Heart right ventricle (tissue), 16 donors: Measurements from ENCODE around the gene KCTD20. TPM values are rescaled to one million over a fixed set of nuclear protein-coding genes. Genes with fewer than 3 reads are reported as not detected.

Experiments
- ATAC-seq, 8 donors: fragments of 200-7000 bp; cut with Tn5 transposase; one replicate each; pipeline ENCODE4 v1.9.1; 2020; ENCODE audit warnings: mild to moderate bottlenecking in 8 of 8, moderate library complexity in 8 of 8, moderate number of reproducible peaks in 1 of 8
- DNase-seq, 2 donors: peaks; one replicate each; pipeline ENCODE4 v3.0.0-alpha.2; 2020
- H3K27ac ChIP-seq, 10 donors: fragments of 200-600 bp; sonication (generic) in 2 of 10; one replicate each; pipeline versions ENCODE4 v1.5.0 to v1.8.0; 2020 to 2022; ENCODE audit warnings: mild to moderate bottlenecking in 3 of 10
- H3K27me3 ChIP-seq, 7 donors: fragments of 200-600 bp; one replicate each; pipeline ENCODE4 v1.8.0; 2021 to 2022; ENCODE audit warnings: mild to moderate bottlenecking in 2 of 7
- H3K36me3 ChIP-seq, 9 donors: fragments of 200-600 bp; sonication (generic) in 1 of 9; one replicate each; pipeline versions ENCODE4 v1.5.0 to v1.8.0; 2020 to 2022; ENCODE audit warnings: mild to moderate bottlenecking in 2 of 9
- H3K4me1 ChIP-seq, 9 donors: fragments of 200-600 bp; sonication (generic) in 1 of 9; one replicate each; pipeline versions ENCODE4 v1.5.0 to v1.8.0; 2020 to 2022; ENCODE audit warnings: mild to moderate bottlenecking in 4 of 9
- H3K4me3 ChIP-seq, 10 donors: fragments of 200-600 bp; sonication (generic) in 2 of 10; one replicate each; pipeline versions ENCODE4 v1.5.0 to v1.8.0; 2020 to 2022; ENCODE audit warnings: mild to moderate bottlenecking in 7 of 10, moderate library complexity in 2 of 10
- H3K9me3 ChIP-seq, 11 donors: fragments of 200-600 bp in 10 of 11; sonication (generic) in 2 of 11; one replicate each; pipeline versions ENCODE4 v1.5.0 to v1.8.0; 2013 to 2022; ENCODE audit warnings: mild to moderate bottlenecking in 2 of 11, control low read depth in 1 of 11, moderate library complexity in 1 of 11
- CTCF ChIP-seq, 9 donors: fragments of 200-600 bp; sonication (generic) in 2 of 9; IDR thresholded peaks; one replicate each; pipeline versions ENCODE4 v1.5.0 to v1.8.0; 2021 to 2022; ENCODE audit warnings: antibody characterized with exemption in 9 of 9, mild to moderate bottlenecking in 5 of 9, moderate library complexity in 1 of 9
- WGBS, 2 donors: extraction: QIAGEN DNeasy Blood & Tissue Kit; methylation state at CpG; one replicate each; pipeline ENCODE4 v1.1.7; 2013; ENCODE audit warnings: inconsistent platforms in 1 of 2; 5-methylcytosine and 5-hydroxymethylcytosine counted together
- intact Hi-C, 10 donors: fragments of 100-400 bp; cut with DNase I; formaldehyde crosslinking; loops; one replicate each; pipeline versions ENCODE4 v1.11.1 to v1.14.2; 2022
- polyA plus RNA-seq, 2 donors: library from polyadenylated mRNA; stranded (reverse); fragments of 200-250 nt; gene quantifications; one replicate each; pipeline ENCODE4 v1.2.3, GENCODE V29; 2013
- total RNA-seq, 10 donors: library from RNA; stranded (reverse); fragmentation: NEBNext Ultra II Directional in 3 of 10; extraction: Animal tissue kit (Norgen Biotek cat#: 25700) in 3 of 10; gene quantifications; one replicate each; pipeline versions ENCODE4 v1.2.1 to v1.2.4, GENCODE V29; 2021 to 2023
- donor health status: Arrhythmogenic right ventricular cardiomyopathy.
- donor health status: ischemic (EF 13 %, LVEDD 7.1; RV severe dilation, severe dysfunction).
- donor health status: healthy with polysubstance abuse.
- donor health status: DM: no; HTN: yes; CAD: no.
- donor health status: DM: no; HTN: no; CAD: no.
- donor health status: ischemic (EF 25% LVEDD 6.9; RV normal size, moderate dysfunction).
- donor health status: ischemic (EF 25% LVEDD 5.7; RV mildly dilated, moderate dysfunction).
- donor health status: healthy.
- donor health status: DM: yes; HTN: yes; CAD: no.
- donor health status: Ischemic cardiomyopathy.
- donor health status: ischemic (EF 35%, LVEDD 5.7; RV mildly dilated, moderate dysfunction).
- donor health status: nonischemic (EF 11% LVEDD 7.7; RV severe dilation, severe dysfunction).
- donor health status: DM: yes; HTN: yes; CAD: no.
- donor health status: PGD.
- donor health status: ischemic (EF 29% LVEDD 5.4; RV normal size, mild dysfunction).
- donor health status: nonischemic (EF 23%, LVEDD 6.1; RV moderate dilation, normal function).

The KCTD20 gene
- total and polyA plus RNA-seq, 12 donors = 8.9 to 36.6 (median 25.1) TPM

- ATAC-seq = no peak
- intact Hi-C loops = loop anchor here in 1 of 10 donors (10.0 kb wide), 1 partner anchor 50 kb away; no protein-coding TSS in a partner anchor
- Histone ChIP-seq H3K36me3 (peaks cover 0 to 98% (median 33%) of the 10 kb centered on the region in 9 donors), H3K27me3 (no peaks in the 10 kb centered on the region), H3K4me1 (peaks cover 0 to 13% (median 0%) of the 10 kb centered on the region in 9 donors), H3K9me3 (no peaks in the 10 kb centered on the region), H3K27ac (no peak overlapping the region), H3K4me3 (no peak overlapping the region)
- TF ChIP-seq CTCF (IDR thresholded peaks at IDR 0.05) = no peak
- WGBS, 2 donors = 87 to 90% methylated on average over 8 of the region's 8 CpGs
- no peak for DNase-seq
Observed at GRCh38 chr6:36514554-36515456, 72.0 kb downstream of the KCTD20 start.

GRCh38 chr6:36515844-36516243 lies 73.0 kb downstream of the KCTD20 start:
- no peak for TF ChIP-seq CTCF (IDR thresholded peaks at IDR 0.05)
- ATAC-seq = no peak
- Histone ChIP-seq H3K4me1 (peaks cover 0 to 13% (median 0%) of the 10 kb centered on the region in 9 donors), H3K27ac (no peak overlapping the region), H3K27me3 (no peaks in the 10 kb centered on the region), H3K9me3 (no peaks in the 10 kb centered on the region), H3K36me3 (peaks cover 0 to 98% (median 43%) of the 10 kb centered on the region in 9 donors), H3K4me3 (no peak overlapping the region)
- no peak for DNase-seq
- WGBS, 2 donors = 85 to 88% methylated on average over 3 of the region's 3 CpGs
- intact Hi-C loops = loop anchor here in 1 of 10 donors (10.0 kb wide), 1 partner anchor 51 kb away; no protein-coding TSS in a partner anchor

GRCh38 chr6:36516559-36516958 lies 73.8 kb downstream of the KCTD20 start:
- H3K36me3 ChIP-seq = peaks cover 0 to 98% (median 49%) of the 10 kb centered on the region in 9 donors
- WGBS, 2 donors = 93 to 95% methylated on average over 4 of the region's 4 CpGs
- H3K9me3 ChIP-seq = no peaks in the 10 kb centered on the region
- ATAC-seq = peak in 1 of 8 donors; percentile 31
- intact Hi-C loops = loop anchor here in 1 of 10 donors (10.0 kb wide), 1 partner anchor 52 kb away; no protein-coding TSS in a partner anchor
- peaks cover 0 to 13% (median 0%) of the 10 kb centered on the region in 9 donors for H3K4me1 ChIP-seq
- no peak for DNase-seq
- TF ChIP-seq CTCF (IDR thresholded peaks at IDR 0.05) = no peak
- no peak overlapping the region for H3K27ac ChIP-seq
- H3K27me3 ChIP-seq = no peaks in the 10 kb centered on the region
- H3K4me3 ChIP-seq = no peak overlapping the region

GRCh38 chr6:36516988-36517387 lies 74.2 kb downstream of the KCTD20 start:
- DNase-seq = no peak
- H3K9me3 ChIP-seq = no peaks in the 10 kb centered on the region
- H3K4me3 ChIP-seq = no peak overlapping the region
- intact Hi-C loops = loop anchor here in 1 of 10 donors (10.0 kb wide), 1 partner anchor 52 kb away; no protein-coding TSS in a partner anchor
- H3K36me3 ChIP-seq = peaks cover 0 to 98% (median 49%) of the 10 kb centered on the region in 9 donors
- no peak for TF ChIP-seq CTCF (IDR thresholded peaks at IDR 0.05)
- peak overlapping the region in 1 of 10 donors; percentile 12 for H3K27ac ChIP-seq
- H3K27me3 ChIP-seq = no peaks in the 10 kb centered on the region
- peak in 1 of 8 donors; percentile 76 for ATAC-seq
- H3K4me1 ChIP-seq = peaks cover 0 to 13% (median 0%) of the 10 kb centered on the region in 9 donors
